HUES48 (cell line): ENCODE results near the gene TDRD9.
"Not testable (repeated sequence)": the region's sequence is repeated elsewhere in the genome, so short reads cannot be mapped to it uniquely, and the experiment has no call there.

Experiments used
- H3K27ac ChIP-seq: one replicate; pipeline ENCODE4 v1.7.0; 2013; ENCODE audit warnings: low read depth, low read length, inconsistent platforms
- H3K27me3 ChIP-seq: 2 replicates; pipeline ENCODE4 v1.6.1; 2013; ENCODE audit warnings: mild to moderate bottlenecking, low read length; ENCODE audit not compliant: control insufficient read depth, insufficient read depth
- H3K36me3 ChIP-seq: 2 replicates; pipeline ENCODE4 v1.6.1; 2013; ENCODE audit warnings: low read length; ENCODE audit not compliant: control insufficient read depth, insufficient read depth
- H3K4me1 ChIP-seq: 2 replicates; pipeline ENCODE4 v1.6.1; 2013; ENCODE audit warnings: mild to moderate bottlenecking, low read length; ENCODE audit not compliant: control insufficient read depth, insufficient read depth
- H3K4me3 ChIP-seq: 2 replicates; pipeline ENCODE4 v1.5.1; 2013; ENCODE audit warnings: mild to moderate bottlenecking, low read depth, low read length
- H3K9ac ChIP-seq: 2 replicates; pipeline ENCODE4 v1.6.1; 2013; ENCODE audit warnings: mild to moderate bottlenecking, low read depth, low read length, moderate library complexity
- H3K9me3 ChIP-seq: 2 replicates; pipeline ENCODE4 v1.6.1; 2013; ENCODE audit warnings: low read length; ENCODE audit not compliant: control insufficient read depth, insufficient read depth

The TDRD9 gene

DNA sequence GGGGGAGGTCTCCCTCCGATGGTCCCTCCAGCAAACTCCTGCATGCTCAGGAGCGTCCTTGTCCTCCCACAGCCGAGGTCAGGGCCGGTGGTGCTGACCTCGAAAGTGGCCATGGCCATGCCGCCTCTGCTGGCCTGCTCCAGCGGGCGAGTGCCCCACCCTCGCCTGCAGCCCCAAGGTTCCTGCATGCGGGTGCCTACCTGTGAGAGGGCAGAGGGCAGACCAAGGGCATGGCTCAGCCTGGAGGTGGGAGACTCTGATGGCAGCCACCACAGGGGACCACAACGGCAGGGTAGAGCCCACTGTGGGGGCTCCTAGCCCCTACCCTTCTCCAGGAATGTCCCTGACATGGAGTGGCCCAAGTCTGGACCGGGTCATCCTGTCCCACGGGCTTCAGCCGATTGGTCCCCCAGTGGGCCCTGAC is 42.7 kb upstream of the TDRD9 start:
- H3K36me3 ChIP-seq = no peaks in the 10 kb centered on the region
- H3K4me3 ChIP-seq = no peak overlapping the region
- H3K4me1 ChIP-seq = 0 out of 2 replicates have a peak, but pooled peaks cover 5% of the 10 kb centered on the region
- no peak overlapping the region for H3K9ac ChIP-seq
- H3K27ac ChIP-seq = no peak overlapping the region
- no peaks in the 10 kb centered on the region for H3K9me3 ChIP-seq
- no peaks in the 10 kb centered on the region for H3K27me3 ChIP-seq

DNA sequence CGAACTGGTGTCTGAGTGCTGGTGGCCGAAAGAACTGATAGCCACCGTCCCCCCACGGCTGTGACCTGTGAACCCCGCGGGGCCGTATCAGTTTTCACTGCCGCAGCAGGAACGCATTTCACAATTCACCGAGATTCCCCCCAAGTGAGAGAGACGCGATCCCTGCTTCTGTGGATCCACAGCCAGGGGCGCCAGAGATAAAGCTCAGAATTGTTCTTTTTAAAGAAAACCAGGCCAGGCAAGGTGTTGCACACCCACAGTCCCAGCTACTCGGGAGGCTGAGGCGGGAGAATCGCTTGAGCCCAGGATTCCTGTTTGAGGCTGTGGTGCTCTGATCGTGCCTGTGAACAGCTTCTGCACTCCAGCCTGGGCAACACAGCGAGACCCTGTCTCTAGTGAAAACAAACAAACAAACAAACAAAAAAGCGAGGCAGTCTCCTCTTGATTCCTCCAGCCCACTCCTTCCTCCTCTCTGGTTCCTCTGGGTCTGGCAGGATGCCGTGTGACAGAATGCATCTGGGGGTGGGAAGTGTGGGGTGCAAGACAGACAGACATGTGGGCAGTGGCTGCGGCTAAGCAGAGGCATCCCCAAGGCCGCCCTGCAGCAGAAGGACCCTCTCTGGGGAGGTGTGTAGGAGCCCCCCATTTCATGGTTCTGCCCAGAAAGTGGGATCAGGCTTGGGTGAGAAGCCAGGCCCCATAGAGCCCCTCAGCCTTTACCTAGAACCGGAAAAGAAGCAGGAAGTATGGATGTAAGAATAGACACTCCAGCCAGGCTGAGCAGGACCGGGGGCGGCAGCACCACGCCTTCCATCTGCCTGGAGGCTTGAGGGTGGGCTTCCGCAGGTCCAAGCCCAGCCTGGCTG is 41.7 kb upstream of the TDRD9 start:
- no peaks in the 10 kb centered on the region for H3K36me3 ChIP-seq
- no peaks in the 10 kb centered on the region for H3K4me1 ChIP-seq
- H3K4me3 ChIP-seq = no peak overlapping the region
- no peak overlapping the region for H3K27ac ChIP-seq
- no peak overlapping the region for H3K9ac ChIP-seq
- no peaks in the 10 kb centered on the region for H3K27me3 ChIP-seq
- no peaks in the 10 kb centered on the region for H3K9me3 ChIP-seq

DNA sequence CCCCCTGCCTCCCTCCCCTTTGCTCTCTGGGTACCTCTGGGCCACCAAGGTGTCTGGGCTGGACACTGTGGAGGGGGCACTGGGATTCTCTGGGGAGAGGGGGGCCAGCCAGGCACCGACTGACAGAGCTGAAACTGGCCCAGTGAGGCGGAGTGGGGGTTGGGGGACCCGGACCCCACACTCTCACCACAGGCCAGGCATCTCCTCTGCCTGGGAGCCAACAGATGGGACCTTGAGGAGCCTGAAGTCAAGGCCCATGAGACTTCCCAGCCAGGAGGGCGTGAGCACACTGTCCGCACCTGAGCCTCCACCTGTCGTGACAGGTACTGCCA is 41.1 kb upstream of the TDRD9 start:
- Histone ChIP-seq H3K9ac (no peak overlapping the region), H3K27ac (no peak overlapping the region), H3K4me3 (no peak overlapping the region), H3K27me3 (no peaks in the 10 kb centered on the region), H3K36me3 (no peaks in the 10 kb centered on the region), H3K4me1 (no peaks in the 10 kb centered on the region), H3K9me3 (no peaks in the 10 kb centered on the region)

DNA sequence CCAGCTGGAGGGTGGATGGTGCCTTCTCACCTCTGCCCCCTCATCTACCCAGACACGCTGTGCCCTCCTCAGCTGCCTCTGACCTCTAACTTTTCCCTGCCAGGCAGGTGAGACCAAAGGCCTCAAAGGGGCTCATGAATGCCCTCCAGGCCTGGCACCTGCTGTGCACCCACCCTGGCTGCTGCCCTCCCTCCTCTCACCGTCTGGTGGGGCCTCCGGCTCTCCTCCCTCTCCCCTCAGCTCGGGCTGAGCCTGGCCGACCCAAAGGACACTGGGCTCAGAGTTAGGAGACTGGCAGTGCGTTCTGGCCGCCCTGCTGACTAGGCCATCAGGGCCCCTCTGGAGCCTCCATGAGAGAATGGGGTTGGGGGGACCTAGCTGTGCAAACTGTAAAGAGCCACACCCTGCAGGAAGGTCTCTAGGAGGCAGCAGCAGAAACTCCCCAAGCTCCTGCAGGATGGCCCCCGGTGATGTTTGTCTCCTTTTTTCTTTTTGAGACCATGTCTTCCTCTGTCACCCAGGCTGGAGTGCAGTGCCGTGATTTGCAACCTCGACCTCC is 40.6 kb upstream of the TDRD9 start:
- Histone ChIP-seq H3K4me1 (no peaks in the 10 kb centered on the region), H3K9me3 (no peaks in the 10 kb centered on the region), H3K27ac (no peak overlapping the region), H3K27me3 (no peaks in the 10 kb centered on the region), H3K36me3 (no peaks in the 10 kb centered on the region), H3K9ac (no peak overlapping the region), H3K4me3 (no peak overlapping the region)

DNA sequence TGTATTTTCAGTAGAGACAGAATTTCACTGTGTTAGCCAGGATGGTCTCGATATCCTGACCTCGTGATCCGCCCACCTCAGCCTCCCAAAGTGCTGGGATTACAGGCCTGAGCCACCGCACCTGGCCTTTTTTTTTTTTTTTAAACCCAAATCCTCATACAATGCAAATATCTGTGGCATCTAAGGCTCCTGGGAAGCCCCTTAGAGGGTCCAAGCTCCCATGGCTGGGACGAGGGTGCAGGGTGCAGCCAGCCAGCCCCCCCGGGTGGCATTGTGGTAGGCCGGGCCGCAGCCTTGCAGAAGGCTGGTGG is 39.3 kb upstream of the TDRD9 start:
- H3K36me3 ChIP-seq, H3K4me1 ChIP-seq, H3K4me3 ChIP-seq, H3K27me3 ChIP-seq, H3K27ac ChIP-seq, H3K9ac ChIP-seq, H3K9me3 ChIP-seq: not testable (repeated sequence)

DNA sequence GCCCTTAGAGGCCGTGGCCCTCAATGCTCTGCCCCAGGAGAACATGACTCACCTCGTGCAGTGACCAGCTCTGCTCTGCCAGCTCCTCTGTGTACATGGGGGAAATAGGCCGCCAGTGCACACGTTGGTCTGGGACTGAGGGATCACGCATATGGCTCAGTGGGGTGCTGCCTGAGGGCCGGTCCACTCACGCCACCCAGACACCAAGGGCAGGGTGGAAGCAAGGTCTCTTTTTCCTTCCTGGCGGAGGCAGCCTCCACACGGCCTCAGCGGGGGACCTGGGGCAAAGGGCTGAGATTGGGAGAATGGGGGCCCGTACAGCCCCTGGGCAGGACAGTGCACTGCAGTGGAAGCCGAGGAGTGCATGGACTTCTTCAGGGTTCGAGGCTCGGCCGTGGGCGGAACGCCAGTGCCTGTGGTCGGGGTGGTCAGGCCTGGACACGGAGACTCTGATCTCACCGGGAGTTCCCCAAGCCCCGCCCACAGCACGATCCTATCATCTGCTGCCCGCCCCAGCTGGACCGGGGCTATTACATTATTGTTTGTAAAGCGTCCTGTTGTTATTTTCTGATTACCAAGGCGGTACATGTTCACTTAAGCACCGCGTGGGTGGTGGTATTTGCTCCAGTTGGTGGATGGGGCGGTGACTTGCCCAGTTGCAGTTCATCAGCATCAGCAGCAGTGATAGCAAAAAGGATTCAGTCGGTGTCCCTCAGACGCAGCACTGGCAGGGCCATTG is 38.8 kb upstream of the TDRD9 start:
- Histone ChIP-seq H3K4me1 (no peaks in the 10 kb centered on the region), H3K9me3 (no peaks in the 10 kb centered on the region), H3K36me3 (no peaks in the 10 kb centered on the region), H3K27ac (no peak overlapping the region), H3K4me3 (no peak overlapping the region), H3K27me3 (no peaks in the 10 kb centered on the region), H3K9ac (no peak overlapping the region)

DNA sequence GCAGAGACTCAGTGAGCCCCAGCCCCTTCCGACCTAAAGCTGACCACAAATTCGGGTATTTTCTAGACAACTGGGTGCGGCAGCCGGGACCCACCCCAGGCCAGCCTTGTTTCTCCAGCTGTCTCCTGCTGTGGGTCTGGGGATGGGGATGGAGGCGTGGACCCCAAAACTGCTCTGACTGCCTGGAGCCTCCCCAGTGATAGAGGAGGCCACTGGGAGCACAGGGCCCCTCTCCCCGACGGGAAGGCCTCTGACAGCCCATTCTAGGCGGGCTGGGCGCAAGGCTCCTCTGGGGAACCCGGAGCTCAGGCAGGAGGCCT is 38.2 kb upstream of the TDRD9 start:
- no peaks in the 10 kb centered on the region for H3K9me3 ChIP-seq
- H3K4me3 ChIP-seq = no peak overlapping the region
- H3K4me1 ChIP-seq = no peaks in the 10 kb centered on the region
- H3K27ac ChIP-seq = no peak overlapping the region
- H3K27me3 ChIP-seq = no peaks in the 10 kb centered on the region
- no peaks in the 10 kb centered on the region for H3K36me3 ChIP-seq
- no peak overlapping the region for H3K9ac ChIP-seq

DNA sequence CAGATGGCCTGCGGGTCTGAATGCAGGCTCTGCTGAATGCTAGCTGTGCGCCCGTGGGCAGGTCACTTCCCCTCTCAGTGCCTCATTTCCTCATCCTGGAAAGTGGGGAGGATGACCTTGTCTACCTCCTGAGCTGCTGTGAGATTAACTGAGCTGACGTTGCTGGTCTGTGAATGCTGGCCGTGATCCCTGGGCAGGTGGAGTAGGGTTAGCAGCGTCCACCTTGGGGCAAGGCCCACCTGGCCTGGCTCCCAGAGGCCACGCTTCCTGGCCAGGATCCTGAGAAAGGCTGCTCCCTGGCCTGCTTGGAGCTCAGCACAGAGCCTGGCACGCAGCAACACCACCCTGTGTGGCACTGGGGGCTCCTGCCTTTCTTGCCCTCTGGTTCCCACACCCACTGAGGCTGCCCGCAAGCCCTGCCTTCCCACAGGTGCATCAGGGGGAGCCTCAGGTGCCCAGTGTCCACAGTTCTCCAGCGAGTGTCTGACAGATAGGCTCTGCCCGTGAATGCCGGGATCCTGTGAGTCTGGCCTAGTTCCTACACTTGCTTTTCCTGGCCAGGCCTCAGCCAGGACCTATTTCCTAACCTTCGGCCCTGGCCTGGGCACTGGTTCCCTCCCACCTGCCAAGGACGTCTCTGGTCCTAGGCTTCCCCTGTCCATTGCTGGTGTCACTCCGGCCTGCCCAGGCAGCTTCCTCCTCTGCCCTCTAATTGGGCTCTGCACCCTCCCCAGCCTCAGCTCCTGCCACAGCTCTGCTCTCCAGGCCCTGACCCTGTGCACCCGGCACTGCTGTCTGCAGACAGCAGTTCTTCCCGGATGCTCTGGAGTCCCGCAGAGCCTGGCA is 37.2 kb upstream of the TDRD9 start:
- no peak overlapping the region for H3K9ac ChIP-seq
- no peaks in the 10 kb centered on the region for H3K9me3 ChIP-seq
- H3K27ac ChIP-seq = no peak overlapping the region
- H3K4me3 ChIP-seq = no peak overlapping the region
- H3K4me1 ChIP-seq = no peaks in the 10 kb centered on the region
- no peaks in the 10 kb centered on the region for H3K27me3 ChIP-seq
- no peaks in the 10 kb centered on the region for H3K36me3 ChIP-seq

DNA sequence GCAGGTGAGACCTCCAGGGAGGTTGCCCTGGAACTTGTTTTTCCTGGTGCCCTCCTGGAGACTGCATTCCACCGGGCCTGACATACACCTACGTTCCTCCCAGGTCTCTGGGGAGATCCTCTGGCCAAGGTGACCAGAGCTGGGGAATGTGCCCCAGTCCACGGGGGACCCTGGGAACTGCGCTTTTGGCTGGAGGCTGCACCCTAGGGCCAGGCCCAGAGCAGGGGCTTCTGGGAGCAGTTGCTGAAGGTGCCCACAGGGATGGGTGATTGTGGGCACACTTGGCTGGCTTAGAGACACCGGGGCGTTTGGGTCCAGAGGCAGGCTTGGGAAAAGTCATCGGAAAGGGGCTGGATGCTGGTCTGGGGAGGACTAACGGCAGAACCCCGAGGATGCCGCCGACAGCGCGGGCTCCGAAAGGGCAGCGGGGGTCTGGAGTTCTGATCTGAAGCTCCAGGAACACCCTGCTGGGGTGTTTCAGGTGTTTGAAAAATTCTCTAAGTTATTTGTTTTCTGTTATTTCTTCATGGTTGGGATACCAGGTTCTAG is 36.5 kb upstream of the TDRD9 start:
- no peak overlapping the region for H3K27ac ChIP-seq

DNA sequence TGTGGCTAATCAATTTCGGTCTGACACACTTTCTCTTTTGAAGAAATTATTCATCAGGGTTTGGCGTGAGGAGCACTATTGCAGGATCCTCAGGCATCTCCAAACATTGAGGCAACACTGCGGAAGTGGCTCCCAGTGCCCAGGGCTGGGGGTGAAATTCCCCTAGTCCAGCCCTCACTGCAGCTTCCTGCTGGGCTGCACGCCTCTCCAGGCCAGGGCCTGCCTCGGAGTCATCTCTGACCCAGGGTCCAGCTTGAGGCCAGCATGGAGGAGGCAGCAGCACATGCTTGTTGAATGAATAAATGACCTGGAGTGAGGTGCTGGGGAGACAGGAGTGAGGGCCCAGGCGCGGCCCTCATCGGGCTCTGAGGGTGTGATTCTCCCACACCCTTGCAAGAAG is 36.0 kb upstream of the TDRD9 start:
- Histone ChIP-seq H3K9me3 (0 out of 2 replicates have a peak, but pooled peaks cover 3% of the 10 kb centered on the region), H3K36me3 (no peaks in the 10 kb centered on the region), H3K27me3 (no peaks in the 10 kb centered on the region), H3K9ac (no peak overlapping the region), H3K27ac (no peak overlapping the region), H3K4me1 (no peaks in the 10 kb centered on the region), H3K4me3 (no peak overlapping the region)

More for the DNA sequence above, 36.5 kb upstream of the TDRD9 start:
- Histone ChIP-seq H3K36me3 (no peaks in the 10 kb centered on the region), H3K27me3 (no peaks in the 10 kb centered on the region), H3K9me3 (0 out of 2 replicates have a peak, but pooled peaks cover 3% of the 10 kb centered on the region), H3K4me3 (no peak overlapping the region), H3K4me1 (no peaks in the 10 kb centered on the region), H3K9ac (no peak overlapping the region)
